A549 (cell line): ENCODE measurements around the gene TNFSF11.

Source experiments
- CHD4 ChIP-seq: fragments of 200-600 bp; sonication (generic); IDR thresholded peaks from 2 replicates; pipeline ENCODE4 v1.6.1; 2016; ENCODE audit warnings: antibody characterized with exemption, mild to moderate bottlenecking, borderline replicate concordance
- EP300 ChIP-seq, 2 experiments: fragments of >200 bp; sonication (Bioruptor Twin); formaldehyde crosslinking; IDR thresholded peaks; 2 replicates in 1 of 2; 3 replicates in 1 of 2; pipeline ENCODE4 v1.6.1; 2016 to 2017
- POLR2A ChIP-seq: IDR thresholded peaks from 2 replicates; pipeline ENCODE4 v1.6.1; 2012; ENCODE audit warnings: mild to moderate bottlenecking, low read length
- RFX5 ChIP-seq: fragments of 450-650 bp; IDR thresholded peaks from 2 replicates; pipeline ENCODE4 v1.7.1; 2014; ENCODE audit warnings: antibody characterized with exemption, mild to moderate bottlenecking, moderate library complexity
- SREBF2 ChIP-seq: fragments of 450-650 bp; IDR thresholded peaks from 2 replicates; pipeline ENCODE4 v1.6.1; 2014; ENCODE audit warnings: mild to moderate bottlenecking, moderate library complexity
- ZNF302 ChIP-seq: fragments of 250-450 bp; sonication (Bioruptor Pico); IDR thresholded peaks from 2 replicates; pipeline ENCODE4 v1.9.0; 2021; ENCODE audit warnings: inconsistent platforms, mild to moderate bottlenecking, moderate library complexity
- TF ChIP-seq, protein P1 (sequence below): fragments of >200 bp; sonication (Bioruptor Twin); formaldehyde crosslinking; IDR thresholded peaks from 3 replicates; pipeline ENCODE4 v1.5.1; 2016
- TF ChIP-seq, protein P2 (sequence below): fragments of 150-350 bp; IDR thresholded peaks from 2 replicates; pipeline ENCODE4 v1.6.1; 2014; ENCODE audit warnings: low read depth, mild to moderate bottlenecking, low read length
- TF ChIP-seq, protein P3 (sequence below): IDR thresholded peaks from 2 replicates; pipeline ENCODE4 v1.6.1; 2012
- TF ChIP-seq, protein P4 (sequence below): fragments of 200-600 bp; sonication (generic); IDR thresholded peaks from 2 replicates; pipeline ENCODE4 v1.6.1; 2016; ENCODE audit warnings: antibody characterized with exemption, mild to moderate bottlenecking, moderate library complexity
- TF ChIP-seq, protein P5 (sequence below): fragments of >200 bp; sonication (Bioruptor Twin); formaldehyde crosslinking; IDR thresholded peaks from 3 replicates; pipeline ENCODE4 v1.6.1; 2016

DNA sequence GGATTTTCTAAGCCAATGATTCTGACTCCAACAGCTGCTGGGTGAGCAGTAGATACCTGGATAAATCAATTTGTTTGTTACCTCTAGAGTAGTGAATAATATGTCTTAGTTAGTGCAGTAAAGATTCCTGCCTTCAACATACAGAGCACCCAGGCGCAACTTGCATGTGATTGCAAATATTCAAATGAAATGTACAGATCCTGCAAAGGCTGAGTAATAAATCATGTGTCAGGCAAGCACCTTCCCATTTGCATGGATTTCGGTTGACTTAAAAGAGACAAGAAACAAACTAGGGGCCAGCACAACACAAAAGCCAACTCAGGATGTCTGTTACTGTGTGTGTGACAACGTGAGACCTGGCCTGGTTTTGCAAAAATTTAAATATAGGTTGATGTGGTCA lies 79.7 kb downstream of the TNFSF11 start:
- TF ChIP-seq, protein P1, sequence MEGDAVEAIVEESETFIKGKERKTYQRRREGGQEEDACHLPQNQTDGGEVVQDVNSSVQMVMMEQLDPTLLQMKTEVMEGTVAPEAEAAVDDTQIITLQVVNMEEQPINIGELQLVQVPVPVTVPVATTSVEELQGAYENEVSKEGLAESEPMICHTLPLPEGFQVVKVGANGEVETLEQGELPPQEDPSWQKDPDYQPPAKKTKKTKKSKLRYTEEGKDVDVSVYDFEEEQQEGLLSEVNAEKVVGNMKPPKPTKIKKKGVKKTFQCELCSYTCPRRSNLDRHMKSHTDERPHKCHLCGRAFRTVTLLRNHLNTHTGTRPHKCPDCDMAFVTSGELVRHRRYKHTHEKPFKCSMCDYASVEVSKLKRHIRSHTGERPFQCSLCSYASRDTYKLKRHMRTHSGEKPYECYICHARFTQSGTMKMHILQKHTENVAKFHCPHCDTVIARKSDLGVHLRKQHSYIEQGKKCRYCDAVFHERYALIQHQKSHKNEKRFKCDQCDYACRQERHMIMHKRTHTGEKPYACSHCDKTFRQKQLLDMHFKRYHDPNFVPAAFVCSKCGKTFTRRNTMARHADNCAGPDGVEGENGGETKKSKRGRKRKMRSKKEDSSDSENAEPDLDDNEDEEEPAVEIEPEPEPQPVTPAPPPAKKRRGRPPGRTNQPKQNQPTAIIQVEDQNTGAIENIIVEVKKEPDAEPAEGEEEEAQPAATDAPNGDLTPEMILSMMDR, result no peak
- TF ChIP-seq CHD4, result no peak
- TF ChIP-seq, protein P2, sequence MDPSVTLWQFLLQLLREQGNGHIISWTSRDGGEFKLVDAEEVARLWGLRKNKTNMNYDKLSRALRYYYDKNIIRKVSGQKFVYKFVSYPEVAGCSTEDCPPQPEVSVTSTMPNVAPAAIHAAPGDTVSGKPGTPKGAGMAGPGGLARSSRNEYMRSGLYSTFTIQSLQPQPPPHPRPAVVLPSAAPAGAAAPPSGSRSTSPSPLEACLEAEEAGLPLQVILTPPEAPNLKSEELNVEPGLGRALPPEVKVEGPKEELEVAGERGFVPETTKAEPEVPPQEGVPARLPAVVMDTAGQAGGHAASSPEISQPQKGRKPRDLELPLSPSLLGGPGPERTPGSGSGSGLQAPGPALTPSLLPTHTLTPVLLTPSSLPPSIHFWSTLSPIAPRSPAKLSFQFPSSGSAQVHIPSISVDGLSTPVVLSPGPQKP, result no peak
- TF ChIP-seq POLR2A, result no peak
- TF ChIP-seq ZNF302 (CRISPR knock-in tag), result no peak
- no peak for TF ChIP-seq RFX5
- TF ChIP-seq, protein P3, sequence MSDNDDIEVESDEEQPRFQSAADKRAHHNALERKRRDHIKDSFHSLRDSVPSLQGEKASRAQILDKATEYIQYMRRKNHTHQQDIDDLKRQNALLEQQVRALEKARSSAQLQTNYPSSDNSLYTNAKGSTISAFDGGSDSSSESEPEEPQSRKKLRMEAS, result no peak
- TF ChIP-seq, protein P4, sequence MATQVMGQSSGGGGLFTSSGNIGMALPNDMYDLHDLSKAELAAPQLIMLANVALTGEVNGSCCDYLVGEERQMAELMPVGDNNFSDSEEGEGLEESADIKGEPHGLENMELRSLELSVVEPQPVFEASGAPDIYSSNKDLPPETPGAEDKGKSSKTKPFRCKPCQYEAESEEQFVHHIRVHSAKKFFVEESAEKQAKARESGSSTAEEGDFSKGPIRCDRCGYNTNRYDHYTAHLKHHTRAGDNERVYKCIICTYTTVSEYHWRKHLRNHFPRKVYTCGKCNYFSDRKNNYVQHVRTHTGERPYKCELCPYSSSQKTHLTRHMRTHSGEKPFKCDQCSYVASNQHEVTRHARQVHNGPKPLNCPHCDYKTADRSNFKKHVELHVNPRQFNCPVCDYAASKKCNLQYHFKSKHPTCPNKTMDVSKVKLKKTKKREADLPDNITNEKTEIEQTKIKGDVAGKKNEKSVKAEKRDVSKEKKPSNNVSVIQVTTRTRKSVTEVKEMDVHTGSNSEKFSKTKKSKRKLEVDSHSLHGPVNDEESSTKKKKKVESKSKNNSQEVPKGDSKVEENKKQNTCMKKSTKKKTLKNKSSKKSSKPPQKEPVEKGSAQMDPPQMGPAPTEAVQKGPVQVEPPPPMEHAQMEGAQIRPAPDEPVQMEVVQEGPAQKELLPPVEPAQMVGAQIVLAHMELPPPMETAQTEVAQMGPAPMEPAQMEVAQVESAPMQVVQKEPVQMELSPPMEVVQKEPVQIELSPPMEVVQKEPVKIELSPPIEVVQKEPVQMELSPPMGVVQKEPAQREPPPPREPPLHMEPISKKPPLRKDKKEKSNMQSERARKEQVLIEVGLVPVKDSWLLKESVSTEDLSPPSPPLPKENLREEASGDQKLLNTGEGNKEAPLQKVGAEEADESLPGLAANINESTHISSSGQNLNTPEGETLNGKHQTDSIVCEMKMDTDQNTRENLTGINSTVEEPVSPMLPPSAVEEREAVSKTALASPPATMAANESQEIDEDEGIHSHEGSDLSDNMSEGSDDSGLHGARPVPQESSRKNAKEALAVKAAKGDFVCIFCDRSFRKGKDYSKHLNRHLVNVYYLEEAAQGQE, result no peak
- TF ChIP-seq, protein P5, sequence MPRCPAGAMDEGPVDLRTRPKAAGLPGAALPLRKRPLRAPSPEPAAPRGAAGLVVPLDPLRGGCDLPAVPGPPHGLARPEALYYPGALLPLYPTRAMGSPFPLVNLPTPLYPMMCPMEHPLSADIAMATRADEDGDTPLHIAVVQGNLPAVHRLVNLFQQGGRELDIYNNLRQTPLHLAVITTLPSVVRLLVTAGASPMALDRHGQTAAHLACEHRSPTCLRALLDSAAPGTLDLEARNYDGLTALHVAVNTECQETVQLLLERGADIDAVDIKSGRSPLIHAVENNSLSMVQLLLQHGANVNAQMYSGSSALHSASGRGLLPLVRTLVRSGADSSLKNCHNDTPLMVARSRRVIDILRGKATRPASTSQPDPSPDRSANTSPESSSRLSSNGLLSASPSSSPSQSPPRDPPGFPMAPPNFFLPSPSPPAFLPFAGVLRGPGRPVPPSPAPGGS, result no peak
- no peak for TF ChIP-seq EP300 (IDR thresholded peaks at IDR 0.05)
- no peak for TF ChIP-seq SREBF2
